HFF-Myc (cell line): ENCODE results near the gene MYH14.

Experiments
- DNase-seq: peaks from one replicate; pipeline ENCODE4 v3.0.0-alpha.2; 2011; ENCODE audit warnings: low read depth; ENCODE audit errors: extremely low read depth
- H3K4me3 ChIP-seq: replicated peaks from 2 replicates; pipeline ENCODE4 v1.5.1; 2011; ENCODE audit warnings: low read depth, mild to moderate bottlenecking, control low read depth, low read length
- CTCF ChIP-seq: IDR thresholded peaks from 2 replicates; pipeline ENCODE4 v1.5.1; 2012; ENCODE audit warnings: mild to moderate bottlenecking, low read depth, low read length, control low read depth; ENCODE audit errors: missing control alignments

The MYH14 gene

GRCh38 chr19:50203281-50204080 lies at the start of gene MYH14:
MYH14 (plus strand) TSS chr19:50203622; CDS start chr19:50210366, 6,744 bp downstream.
- no peak for DNase-seq
- no peak within 1 kb of the TSS for H3K4me3 ChIP-seq
- TF ChIP-seq CTCF: no peak

- DNase-seq: no peak
Observed at GRCh38 chr19:50154529-50154928, 48.9 kb upstream of the MYH14 start.

GRCh38 chr19:50155520-50156109 lies 47.8 kb upstream of the MYH14 start:
- H3K4me3 ChIP-seq: no peak overlapping the region
- no peak for TF ChIP-seq CTCF
- DNase-seq: no peak

More at GRCh38 chr19:50154529-50154928, 48.9 kb upstream of the MYH14 start:
- TF ChIP-seq CTCF: no peak
- no peak overlapping the region for H3K4me3 ChIP-seq

- no peak for DNase-seq
- no peak overlapping the region for H3K4me3 ChIP-seq
- no peak for TF ChIP-seq CTCF
Observed at GRCh38 chr19:50158577-50158976, 44.8 kb upstream of the MYH14 start.

GRCh38 chr19:50159078-50159477 lies 44.3 kb upstream of the MYH14 start:
- TF ChIP-seq CTCF: no peak
- H3K4me3 ChIP-seq: no peak overlapping the region
- no peak for DNase-seq

- DNase-seq: no peak
- TF ChIP-seq CTCF: no peak
- H3K4me3 ChIP-seq: no peak within 1 kb of the TSS
Observed at GRCh38 chr19:50162988-50163387, 40.4 kb upstream of the MYH14 start, which contains the start of gene IZUMO2. IZUMO2 (minus strand) TSS chr19:50163281; CDS start chr19:50163194, 87 bp downstream.
